Stimulated activated CD8-positive, alpha-beta memory T cell treated with anti-CD3 and anti-CD28 coated beads, Interleukin-15, amount 100 ng/mL, for 24 hours (primary cell): Measurements from ENCODE around the gene CROCC2.
"Not testable (repeated sequence)": the region's sequence is repeated elsewhere in the genome, so short reads cannot be mapped to it uniquely, and the experiment has no call there.

Experiments
- DNase-seq: peaks from one replicate; pipeline ENCODE4 v3.0.0-alpha.2; 2020; ENCODE audit warnings: low read depth

CROCC2 gene

GRCh38 chr2:240966906-240967680, 61.0 kb downstream of the CROCC2 start:
- no peak for DNase-seq

- no peak for DNase-seq
Measured at GRCh38 chr2:240967681-240968621, 61.8 kb downstream of the CROCC2 start.

- DNase-seq, result no peak
Measured at GRCh38 chr2:240968731-240969624, 62.8 kb downstream of the CROCC2 start.

- no peak for DNase-seq
Measured at GRCh38 chr2:240970104-240970503, 64.0 kb downstream of the CROCC2 start.

GRCh38 chr2:240970816-240971215, 64.7 kb downstream of the CROCC2 start:
- DNase-seq, result no peak

GRCh38 chr2:240972201-240972600, 66.1 kb downstream of the CROCC2 start:
- no peak for DNase-seq

GRCh38 chr2:240972636-240973521, 66.7 kb downstream of the CROCC2 start:
- DNase-seq, result no peak

GRCh38 chr2:240974771-240975572, 68.8 kb downstream of the CROCC2 start:
- no peak for DNase-seq

GRCh38 chr2:240975903-240976302, 69.8 kb downstream of the CROCC2 start:
- DNase-seq, result not testable (repeated sequence)

GRCh38 chr2:240981280-240981679, 75.1 kb downstream of the CROCC2 start:
- DNase-seq, result no peak

- DNase-seq, result no peak
Measured at GRCh38 chr2:240981871-240982800, 76.0 kb downstream of the CROCC2 start.

GRCh38 chr2:240982821-240983281, 76.7 kb downstream of the CROCC2 start:
- DNase-seq, result no peak

- DNase-seq, result no peak
Measured at GRCh38 chr2:240983361-240983995, 77.3 kb downstream of the CROCC2 start.

- DNase-seq, result no peak
Measured at GRCh38 chr2:240983996-240984498, 77.9 kb downstream of the CROCC2 start.

- no peak for DNase-seq
Measured at GRCh38 chr2:240985881-240986786, 80.0 kb downstream of the CROCC2 start.

- no peak for DNase-seq
Measured at GRCh38 chr2:240986787-240987411, 80.8 kb downstream of the CROCC2 start.

GRCh38 chr2:240987588-240987987, 81.5 kb downstream of the CROCC2 start:
- DNase-seq, result no peak
